ENCODE results near the gene SPC25.
A peak's percentile ranks its signal among the peaks of the same experiment; 100 is the strongest.

SPC25 gene

DNA sequence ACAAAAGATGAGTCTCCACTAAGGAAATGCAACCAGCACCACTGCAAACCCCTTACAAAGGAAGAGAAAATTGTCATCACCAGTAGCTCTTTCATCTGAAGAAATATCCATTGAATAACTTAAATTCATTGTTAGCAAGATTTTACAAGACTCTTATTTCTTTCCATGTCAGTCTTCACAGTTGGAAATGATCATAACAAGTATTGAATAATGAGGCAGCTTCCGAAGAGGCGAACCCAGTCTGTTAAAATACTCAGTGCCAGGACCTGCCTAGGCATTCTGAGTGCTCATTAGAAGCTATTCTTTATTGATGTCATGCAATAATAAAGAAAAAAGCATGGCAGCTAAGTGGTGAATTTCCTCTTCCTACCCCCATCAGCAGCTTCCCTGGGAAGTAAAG lies 54.3 kb downstream of the SPC25 start:
- no peak for DNase-seq

DNA sequence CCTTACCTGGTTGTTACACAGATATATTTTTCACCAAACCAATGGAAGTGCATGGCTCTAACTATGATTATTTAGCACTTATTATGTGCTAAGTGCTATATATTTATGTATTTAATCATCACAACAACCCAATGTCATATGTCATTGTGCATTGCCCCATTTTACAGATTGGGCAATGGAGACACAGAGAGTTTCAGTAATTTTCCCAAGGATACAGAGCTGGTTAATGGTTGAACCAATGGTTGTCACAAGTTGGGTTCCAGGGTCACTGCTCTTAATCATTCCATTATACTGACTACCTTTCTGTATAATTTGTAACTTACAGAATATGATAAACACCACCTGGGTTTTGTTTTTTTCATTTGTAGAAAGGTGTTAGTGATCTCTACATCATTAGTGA lies 58.6 kb downstream of the SPC25 start:
- no peak for DNase-seq

DNA sequence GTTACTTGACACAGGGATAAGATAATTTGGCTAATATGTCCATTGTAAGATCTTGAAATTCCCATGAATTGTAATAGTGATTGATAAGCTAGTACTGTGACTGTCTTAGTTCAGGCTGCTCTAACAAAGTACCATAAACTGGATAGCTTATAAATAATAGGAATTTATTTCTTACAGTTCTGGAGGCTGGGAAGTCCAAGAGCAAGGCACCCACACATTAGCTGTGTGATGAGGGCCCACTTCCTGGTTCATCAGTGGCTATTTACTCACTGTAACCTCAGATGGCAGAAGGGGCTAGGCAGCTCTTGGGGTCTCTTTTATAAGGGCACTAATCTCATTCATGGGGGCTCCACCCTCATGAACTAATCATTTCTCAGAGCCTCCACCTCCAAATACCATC lies 59.3 kb downstream of the SPC25 start:
- DNase-seq, result no peak

DNA sequence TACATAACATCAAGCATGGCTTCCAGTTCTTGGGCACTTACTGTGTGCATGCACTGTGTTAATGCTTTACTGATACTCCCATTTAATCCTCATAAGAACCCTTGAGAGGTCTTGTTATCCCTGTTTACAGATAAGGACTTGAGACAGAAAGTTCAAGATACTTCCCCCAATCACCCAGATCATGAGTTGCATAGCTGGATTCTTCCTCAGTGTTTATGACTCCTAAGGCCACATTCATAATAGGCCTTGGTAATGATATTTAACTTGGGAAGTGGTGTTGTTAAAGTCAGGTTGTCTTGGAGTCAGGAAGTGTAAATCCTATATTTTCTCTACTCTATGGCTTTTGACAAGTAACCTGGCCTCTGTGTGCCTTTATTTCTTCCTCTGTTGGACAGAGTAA lies 65.1 kb downstream of the SPC25 start:
- DNase-seq, result peak; percentile 19

DNA sequence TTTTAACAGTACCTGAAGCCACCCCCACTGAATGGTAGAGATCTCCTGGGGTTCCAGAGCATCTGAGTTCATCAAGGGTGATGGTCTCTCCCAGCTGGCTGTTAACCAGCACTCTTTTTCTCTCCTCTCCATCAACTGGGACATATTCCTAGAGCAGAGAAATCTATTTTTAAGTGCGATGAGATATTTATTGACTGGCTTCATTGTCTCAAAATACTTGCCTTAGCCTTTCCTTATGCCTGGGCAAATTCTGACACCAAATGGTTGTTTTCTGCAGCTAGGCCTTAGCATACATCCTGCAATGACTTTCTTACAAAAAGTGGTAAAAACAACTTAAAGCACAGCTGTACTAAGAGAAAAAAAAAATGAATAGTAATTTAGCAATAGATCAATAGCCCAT lies 68.2 kb downstream of the SPC25 start:
- no peak for DNase-seq

DNA sequence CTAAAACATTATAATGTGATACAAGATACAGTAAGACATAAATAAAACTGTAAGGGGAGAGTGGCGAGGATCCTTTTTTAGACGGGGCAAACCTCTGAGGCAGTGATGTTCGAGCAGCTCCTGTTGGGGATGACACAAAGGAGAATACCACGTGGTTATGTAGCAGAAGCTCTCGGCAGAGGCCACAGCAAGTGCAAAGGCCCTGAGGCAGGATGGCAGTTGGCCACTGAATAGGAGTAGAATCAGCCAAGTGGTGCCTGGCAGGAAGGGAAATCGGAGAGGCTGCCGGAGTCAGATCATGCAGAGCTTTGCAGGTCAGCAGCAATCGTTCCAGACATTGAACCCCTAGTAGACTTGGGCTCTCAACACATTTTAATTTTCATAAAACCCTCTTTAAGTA lies 68.7 kb downstream of the SPC25 start:
- DNase-seq, result no peak
